ENCODE measurements around the gene SLC8A3. TPM values are rescaled to one million over a fixed set of nuclear protein-coding genes. Genes with fewer than 3 reads are reported as not detected.

SLC8A3 gene
- total and polyA plus RNA-seq, 12 donors: 0.01 to 0.26 (median 0.14) TPM; not detected in 4

DNA sequence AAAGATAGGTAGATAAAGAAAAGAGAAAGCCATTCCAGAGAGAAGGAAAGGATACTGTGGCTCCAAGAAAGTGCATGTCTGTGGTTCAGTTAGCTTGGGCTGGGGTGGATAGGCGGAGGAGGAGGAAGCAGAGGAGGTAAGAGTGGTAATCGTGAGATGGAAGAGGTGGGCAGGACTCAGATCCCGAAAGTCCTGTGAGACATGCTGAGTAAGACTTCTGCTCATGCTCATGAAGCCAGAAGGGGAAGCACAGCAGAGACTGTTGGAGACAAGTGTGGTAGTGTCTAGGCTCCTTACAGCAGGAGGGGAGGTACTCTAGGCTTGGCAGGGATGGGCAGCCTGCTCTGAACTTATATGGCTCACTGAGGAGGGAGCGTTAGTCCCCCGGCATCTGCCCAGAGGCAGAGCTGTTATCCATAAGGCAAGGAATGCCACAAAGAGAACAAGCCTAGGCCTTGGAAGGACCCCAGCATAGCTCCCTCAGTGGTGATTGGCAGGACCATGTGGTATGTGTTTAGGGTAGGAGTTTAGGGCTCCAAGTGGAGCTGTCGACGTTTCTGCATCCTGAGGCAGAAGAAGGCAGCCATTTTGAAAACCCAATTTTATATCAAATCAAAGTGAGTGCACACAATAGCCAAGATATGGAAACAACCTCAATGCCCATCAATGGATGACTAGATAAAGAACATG is 174.2 kb downstream of the SLC8A3 start:
- Histone ChIP-seq H3K9me3 (no peaks in the 10 kb centered on the region), H3K27me3 (peaks cover 0 to 38% (median 5%) of the 10 kb centered on the region in 7 donors), H3K4me1 (peaks cover 0 to 15% (median 8%) of the 10 kb centered on the region in 9 donors), H3K4me3 (no peak overlapping the region), H3K27ac (no peak overlapping the region), H3K36me3 (no peaks in the 10 kb centered on the region)
- 82% methylated on average over 7 of the region's 7 CpGs for WGBS, 2 donors
- DNase-seq: no peak
- ATAC-seq: no peak
- no peak for TF ChIP-seq CTCF (IDR thresholded peaks at IDR 0.05)
- intact Hi-C loops (cut with DNase I): no loop called here

- ATAC-seq (no peak), DNase-seq (no peak)
- Histone ChIP-seq H3K4me1 (peaks cover 0 to 4% (median under 1%) of the 10 kb centered on the region in 9 donors), H3K4me3 (no peak overlapping the region), H3K9me3 (no peaks in the 10 kb centered on the region), H3K27me3 (peaks cover 0 to 38% (median 5%) of the 10 kb centered on the region in 7 donors), H3K36me3 (no peaks in the 10 kb centered on the region), H3K27ac (no peak overlapping the region)
- 43 to 49% methylated on average over 2 of the region's 2 CpGs for WGBS, 2 donors
- intact Hi-C loops (cut with DNase I): no loop called here
- peak in 7 of 9 donors; percentile 32 to 56 (median 37) for TF ChIP-seq CTCF (IDR thresholded peaks at IDR 0.05)
These were observed 175.4 kb downstream of the SLC8A3 start for GRCh38 chr14:70013271-70013873.

DNA sequence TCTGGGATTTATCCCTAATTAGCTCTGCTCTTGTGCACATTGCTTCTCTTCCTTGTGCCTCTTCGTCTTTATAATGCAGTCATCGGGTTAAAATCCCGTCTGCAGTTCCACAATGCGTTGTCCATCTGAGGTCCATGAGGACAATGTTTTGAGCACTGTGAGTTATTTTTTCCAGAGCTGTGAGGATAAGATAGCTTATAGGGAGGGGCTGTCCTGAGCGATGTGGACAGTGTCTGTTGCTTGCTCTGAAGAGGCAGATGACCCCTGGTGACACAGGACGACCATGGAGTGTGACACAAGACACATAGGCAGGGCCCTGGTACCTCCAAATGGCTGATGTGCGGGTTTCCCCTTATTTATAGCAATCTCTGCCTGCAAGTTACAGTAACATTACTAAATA is 177.0 kb downstream of the SLC8A3 start:
- no peak for ATAC-seq
- intact Hi-C loops (cut with DNase I): no loop called here
- no peak for DNase-seq
- no peak overlapping the region for H3K27ac ChIP-seq
- no peak for TF ChIP-seq CTCF (IDR thresholded peaks at IDR 0.05)
- H3K36me3 ChIP-seq: no peaks in the 10 kb centered on the region
- no peaks in the 10 kb centered on the region for H3K4me1 ChIP-seq
- H3K4me3 ChIP-seq: no peak overlapping the region
- H3K27me3 ChIP-seq: peaks cover 0 to 38% (median 5%) of the 10 kb centered on the region in 7 donors
- 69 to 74% methylated on average over 7 of the region's 7 CpGs for WGBS, 2 donors
- H3K9me3 ChIP-seq: no peaks in the 10 kb centered on the region

DNA sequence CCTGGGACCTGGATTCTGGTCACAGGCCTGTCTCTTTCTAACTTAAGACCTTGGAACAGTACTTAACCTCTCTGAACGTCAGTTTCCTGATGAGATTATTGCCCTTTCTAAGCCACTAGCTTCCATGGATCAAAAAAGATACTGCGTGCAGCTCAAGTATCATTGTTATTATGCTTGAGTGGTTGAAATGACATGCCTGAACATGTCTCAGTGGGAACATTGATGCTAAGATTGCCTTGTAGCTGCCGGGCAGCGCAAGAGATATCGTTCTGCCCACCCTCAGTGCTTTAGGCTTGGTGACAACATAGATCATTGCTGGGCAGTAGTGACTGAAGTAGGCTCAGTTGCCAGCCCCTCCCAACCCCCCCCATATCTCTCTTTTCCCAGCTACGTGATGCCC is 177.7 kb downstream of the SLC8A3 start:
- Histone ChIP-seq H3K36me3 (no peaks in the 10 kb centered on the region), H3K27ac (no peak overlapping the region), H3K4me1 (no peaks in the 10 kb centered on the region), H3K9me3 (no peaks in the 10 kb centered on the region), H3K4me3 (no peak overlapping the region), H3K27me3 (peaks cover 0 to 38% (median 5%) of the 10 kb centered on the region in 7 donors)
- 83 to 84% methylated on average over 6 of the region's 6 CpGs for WGBS, 2 donors
- intact Hi-C loops (cut with DNase I): no loop called here
- DNase-seq (no peak), ATAC-seq (no peak)
- no peak for TF ChIP-seq CTCF (IDR thresholded peaks at IDR 0.05)

Data from heart right ventricle (tissue), 16 donors.